Stimulated activated effector memory CD8-positive, alpha-beta T cell treated with anti-CD3 and anti-CD28 coated beads, Interleukin-12 subunit alpha, Interleukin-12 subunit beta, amount 100 ng/mL, for 72 hours (primary cell): ENCODE measurements around the gene ACACA.
A peak's percentile ranks its signal among the peaks of the same experiment; 100 is the strongest.
"Not testable (repeated sequence)": the region's sequence is repeated elsewhere in the genome, so short reads cannot be mapped to it uniquely, and the experiment has no call there.

Source experiments
- ATAC-seq: fragments of 150-1000 bp; cut with Tn5 transposase; 2 replicates; pipeline ENCODE4 v1.10.0; 2021
- DNase-seq, 2 donors: peaks; one replicate each; pipeline ENCODE4 v3.0.0; 2021 to 2022; ENCODE audit warnings: low spot score in 2 of 2
- H3K27ac Mint-ChIP-seq: one replicate; pipeline ENCODE4 v1.8.0; 2022; ENCODE audit warnings: mild to moderate bottlenecking, mixed read lengths
- H3K36me3 Mint-ChIP-seq: one replicate; pipeline ENCODE4 v1.8.0; 2022; ENCODE audit warnings: mild to moderate bottlenecking, mixed read lengths
- H3K4me1 Mint-ChIP-seq: one replicate; pipeline ENCODE4 v1.8.0; 2022; ENCODE audit warnings: mixed read lengths
- H3K4me3 Mint-ChIP-seq: one replicate; pipeline ENCODE4 v1.8.0; 2022; ENCODE audit warnings: mild to moderate bottlenecking, mixed read lengths
- H3K9me3 Mint-ChIP-seq: one replicate; pipeline ENCODE4 v1.8.0; 2022; ENCODE audit warnings: mixed read lengths

The ACACA gene

GRCh38 chr17:37373530-37374159 is 33.0 kb downstream of the ACACA start:
- H3K9me3 Mint-ChIP-seq = no peaks in the 10 kb centered on the region
- no peak overlapping the region for H3K27ac Mint-ChIP-seq
- no peak overlapping the region for H3K4me3 Mint-ChIP-seq
- peak; percentile 94 for ATAC-seq
- peak; percentile 40 to 75 for DNase-seq
- peaks cover 5% of the 10 kb centered on the region for H3K4me1 Mint-ChIP-seq
- H3K36me3 Mint-ChIP-seq = no peaks in the 10 kb centered on the region

DNA sequence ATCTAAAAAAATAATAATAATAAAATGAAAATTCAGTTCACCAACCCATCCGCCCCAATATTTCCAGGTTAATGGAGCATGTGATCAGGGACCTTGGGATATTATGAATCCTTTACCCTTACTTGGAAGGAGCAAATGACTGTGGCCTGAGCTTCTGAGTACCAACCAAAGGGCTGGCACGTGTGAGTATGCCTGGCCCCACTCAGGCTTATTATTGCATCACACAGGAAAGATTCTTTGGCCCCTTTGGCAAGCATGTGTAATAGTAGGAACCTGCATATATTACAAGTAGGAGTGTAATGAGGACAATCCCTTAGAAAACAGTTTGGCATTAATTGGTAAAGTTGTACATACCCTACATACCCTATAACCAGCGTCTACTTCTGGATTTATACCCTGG is 38.1 kb downstream of the ACACA start:
- H3K36me3 Mint-ChIP-seq = no peaks in the 10 kb centered on the region
- ATAC-seq = no peak
- DNase-seq = no peak

DNA sequence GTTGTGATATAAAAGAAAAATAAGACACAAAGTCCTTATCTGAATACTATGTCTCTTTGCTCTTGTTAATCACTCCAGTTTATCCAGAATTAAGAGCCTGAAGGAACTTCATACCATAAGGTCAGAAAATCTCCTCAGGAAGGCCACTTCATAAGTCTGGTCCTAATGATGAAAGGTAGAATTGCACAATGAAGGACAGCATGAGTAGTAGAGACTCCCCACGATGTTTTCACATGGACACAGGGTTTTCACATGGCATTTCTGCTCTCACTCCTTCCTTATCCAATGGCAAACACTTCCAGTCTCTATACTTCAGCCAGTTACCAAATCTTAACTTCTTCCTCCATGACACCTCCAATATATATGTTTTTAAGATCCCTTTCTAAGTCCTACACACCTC is 41.0 kb downstream of the ACACA start:
- H3K36me3 Mint-ChIP-seq = no peaks in the 10 kb centered on the region
- ATAC-seq (no peak), DNase-seq (no peak)
- no peak overlapping the region for H3K27ac Mint-ChIP-seq
- H3K9me3 Mint-ChIP-seq = no peaks in the 10 kb centered on the region
- H3K4me1 Mint-ChIP-seq = no peaks in the 10 kb centered on the region
- no peak overlapping the region for H3K4me3 Mint-ChIP-seq

More for the DNA sequence above, 38.1 kb downstream of the ACACA start:
- H3K27ac Mint-ChIP-seq = no peak overlapping the region
- no peaks in the 10 kb centered on the region for H3K9me3 Mint-ChIP-seq
- no peak overlapping the region for H3K4me3 Mint-ChIP-seq
- peaks cover 5% of the 10 kb centered on the region for H3K4me1 Mint-ChIP-seq

DNA sequence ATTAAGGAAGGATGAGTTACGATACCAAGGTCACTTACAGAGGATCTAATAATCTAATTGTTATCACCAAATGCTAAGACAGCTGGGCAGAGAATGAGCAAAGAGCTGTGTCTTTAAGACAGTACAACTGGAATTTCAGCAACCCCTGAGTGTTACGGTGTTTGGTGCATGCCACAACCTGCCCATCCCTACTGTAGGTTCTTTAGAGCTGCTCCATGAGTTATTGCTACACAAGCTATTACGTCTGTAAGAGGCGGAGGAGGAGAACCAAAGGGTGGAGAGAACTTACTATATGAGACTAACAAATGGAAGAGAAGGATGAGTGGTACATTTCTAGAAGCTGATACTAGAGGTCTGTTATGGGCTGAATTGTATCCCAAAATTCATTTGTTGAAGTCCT is 45.1 kb downstream of the ACACA start:
- Mint-ChIP-seq H3K4me3 (no peak overlapping the region), H3K9me3 (no peaks in the 10 kb centered on the region), H3K36me3 (no peaks in the 10 kb centered on the region), H3K4me1 (peaks cover 28% of the 10 kb centered on the region), H3K27ac (no peak overlapping the region)
- ATAC-seq = no peak
- DNase-seq = no peak

GRCh38 chr17:37360632-37361031 is 46.0 kb downstream of the ACACA start:
- DNase-seq = no peak
- no peak overlapping the region for H3K27ac Mint-ChIP-seq
- H3K36me3 Mint-ChIP-seq = no peaks in the 10 kb centered on the region
- H3K4me1 Mint-ChIP-seq = peaks cover 29% of the 10 kb centered on the region
- no peak overlapping the region for H3K4me3 Mint-ChIP-seq
- no peak for ATAC-seq
- H3K9me3 Mint-ChIP-seq = no peaks in the 10 kb centered on the region

DNA sequence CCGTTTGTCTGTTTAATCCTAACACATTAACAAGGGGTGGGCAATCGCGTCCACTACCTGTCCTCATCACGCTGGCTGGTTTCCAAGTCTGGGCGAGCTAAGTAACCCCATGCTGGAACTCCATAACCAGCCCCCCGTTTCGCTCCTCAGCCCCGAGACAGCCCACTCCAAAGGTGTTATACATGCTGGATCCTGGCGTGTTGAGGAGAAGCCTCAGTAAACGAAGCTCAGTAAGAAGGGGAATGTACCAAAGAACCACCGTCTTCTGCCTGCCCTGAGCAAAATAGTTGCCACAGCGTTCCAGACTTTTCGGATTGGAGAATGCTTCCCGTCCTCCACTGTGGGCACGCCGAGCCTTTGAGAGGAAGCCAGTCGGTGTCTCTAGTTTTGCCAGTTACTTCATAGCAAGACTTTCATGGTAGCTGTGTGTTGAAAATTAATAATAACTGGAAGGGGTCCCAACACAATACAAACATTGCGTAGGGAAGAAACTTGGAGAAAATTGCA is 46.9 kb downstream of the ACACA start:
- Mint-ChIP-seq H3K4me1 (peaks cover 29% of the 10 kb centered on the region), H3K9me3 (no peaks in the 10 kb centered on the region), H3K27ac (no peak overlapping the region), H3K4me3 (peak overlapping the region; percentile 88), H3K36me3 (peaks cover 5% of the 10 kb centered on the region)
- ATAC-seq (no peak), DNase-seq (no peak)

DNA sequence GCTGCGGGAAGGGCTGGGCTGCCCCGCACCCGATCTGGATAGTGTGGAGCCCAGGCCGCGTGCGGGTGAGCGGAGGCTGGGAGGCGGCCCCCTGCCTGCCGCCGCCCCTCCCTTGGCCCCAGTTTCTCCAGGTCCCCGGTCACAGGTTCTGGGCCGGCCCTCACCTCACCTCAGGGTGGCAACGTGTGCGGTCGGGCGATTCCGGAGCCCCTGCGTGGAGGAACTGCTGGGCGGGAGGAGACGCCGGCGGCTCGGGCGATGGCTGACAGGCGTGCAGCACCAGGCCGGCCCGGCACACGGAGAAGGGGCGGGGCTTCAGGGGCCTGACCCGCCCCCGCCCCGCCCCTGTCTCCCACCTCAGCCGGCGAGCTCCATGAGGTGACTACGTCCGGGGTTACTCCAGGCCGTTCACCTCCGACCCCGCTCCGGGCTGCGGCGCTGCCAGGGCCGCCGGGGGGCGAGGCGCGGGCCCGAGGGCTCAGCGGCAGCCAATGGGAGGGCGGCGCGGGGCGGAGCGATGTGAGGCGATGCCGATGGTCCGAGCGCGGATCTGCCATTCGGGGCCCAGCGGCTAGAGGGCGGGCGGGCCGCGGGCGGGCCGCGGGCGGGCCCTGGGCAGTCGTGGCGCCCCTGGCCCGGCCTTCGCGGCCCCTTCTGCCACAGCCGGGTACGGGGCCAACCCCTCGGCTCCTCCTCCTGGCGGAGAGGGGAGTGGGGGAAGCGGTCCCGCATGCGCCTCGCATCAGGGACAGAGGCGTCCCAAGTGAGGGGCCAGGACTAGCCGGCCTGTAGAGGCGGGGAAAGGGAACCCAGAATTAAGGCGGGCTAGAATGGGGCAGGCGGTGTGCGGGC is 47.6 kb downstream of the ACACA start:
- Mint-ChIP-seq H3K36me3 (peaks cover 10% of the 10 kb centered on the region), H3K27ac (peak overlapping the region; percentile 87)
- peak; percentile 87 to 95 for DNase-seq

DNA sequence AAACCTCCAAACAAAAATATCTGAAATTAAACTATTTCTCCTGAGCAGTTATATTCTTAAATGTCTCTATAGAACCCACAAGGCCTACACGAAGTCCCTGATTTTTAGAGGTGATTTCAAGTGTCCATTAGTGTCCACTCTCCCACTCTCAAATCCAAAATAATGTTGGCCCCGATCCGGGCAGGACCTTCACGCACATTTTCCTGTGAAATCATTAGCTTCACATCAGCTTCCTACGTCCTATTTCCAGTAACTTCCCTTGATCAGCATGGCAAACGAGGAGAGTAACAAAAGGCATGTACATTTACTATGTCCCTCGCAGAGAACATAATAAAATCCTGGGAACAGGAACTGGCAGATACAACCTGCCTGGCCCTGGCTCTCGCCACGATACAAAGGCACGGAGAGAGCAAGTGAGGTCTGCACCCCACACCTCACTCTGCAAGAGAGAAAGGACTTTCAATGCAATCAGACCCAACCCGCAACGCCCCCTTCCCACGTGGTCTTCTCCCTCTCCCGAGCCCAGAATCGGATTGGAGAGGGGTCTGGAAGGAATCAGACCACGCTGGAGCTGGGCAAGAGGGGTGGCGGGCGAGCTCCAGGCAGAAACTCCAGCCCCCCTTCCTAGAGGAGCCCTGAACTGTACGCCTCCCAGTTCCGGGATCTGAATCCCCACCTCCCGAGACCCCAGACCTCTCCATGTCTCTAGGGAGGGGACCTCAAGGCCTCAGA is 48.4 kb downstream of the ACACA start:
- ATAC-seq (peak; percentile 12), DNase-seq (peak in 1 of 2 donors; percentile 69)
- Mint-ChIP-seq H3K27ac (peak overlapping the region; percentile 87), H3K4me3 (peak overlapping the region; percentile 88), H3K9me3 (no peaks in the 10 kb centered on the region), H3K36me3 (peaks cover 18% of the 10 kb centered on the region), H3K4me1 (peaks cover 29% of the 10 kb centered on the region)

More for the DNA sequence above, 47.6 kb downstream of the ACACA start:
- peak; percentile 98 for ATAC-seq
- peaks cover 29% of the 10 kb centered on the region for H3K4me1 Mint-ChIP-seq
- no peaks in the 10 kb centered on the region for H3K9me3 Mint-ChIP-seq
- peak overlapping the region; percentile 88 for H3K4me3 Mint-ChIP-seq

DNA sequence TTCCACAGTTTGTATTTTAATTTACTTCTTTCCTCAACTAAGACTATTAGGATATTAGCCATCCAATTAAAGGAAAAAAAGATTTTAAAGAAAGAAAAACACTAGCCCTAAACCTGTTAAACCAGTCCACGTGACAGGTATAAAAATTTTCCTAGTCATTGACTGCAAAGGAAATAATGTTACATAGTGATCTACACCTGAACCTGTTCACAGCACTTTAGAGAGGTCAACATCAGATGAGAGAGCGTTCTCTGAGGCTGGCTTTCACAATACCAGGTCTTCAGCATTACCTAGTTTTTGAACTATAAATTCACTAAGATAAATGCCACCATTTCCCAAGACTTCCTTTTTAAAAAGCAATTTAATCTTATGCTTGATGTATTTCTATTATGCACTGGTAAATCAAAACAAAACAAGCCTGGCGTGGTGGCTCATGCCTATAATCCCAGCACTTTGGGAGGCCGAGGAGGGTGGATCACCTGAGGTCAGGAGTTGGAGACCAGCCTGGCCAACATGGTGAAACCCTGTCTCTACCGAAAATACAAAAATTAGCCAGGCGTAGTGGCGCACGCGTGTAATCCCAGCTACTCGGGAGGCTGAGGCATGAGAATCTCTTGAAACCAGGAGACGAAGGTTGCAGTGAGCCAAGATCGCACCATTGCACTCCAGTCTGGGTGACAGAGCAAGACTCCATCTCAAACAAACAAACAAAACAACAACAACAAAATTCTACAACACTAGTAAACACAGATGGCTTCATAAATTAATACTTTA is 49.7 kb downstream of the ACACA start:
- not testable (repeated sequence) for H3K27ac Mint-ChIP-seq, DNase-seq, ATAC-seq, H3K9me3 Mint-ChIP-seq
- H3K36me3 Mint-ChIP-seq = peaks cover 28% of the 10 kb centered on the region
- H3K4me3 Mint-ChIP-seq = peak overlapping the region; percentile 88
- peaks cover 29% of the 10 kb centered on the region for H3K4me1 Mint-ChIP-seq

GRCh38 chr17:37346863-37347402 is 59.7 kb downstream of the ACACA start:
- DNase-seq, ATAC-seq, H3K4me3 Mint-ChIP-seq, H3K27ac Mint-ChIP-seq, H3K9me3 Mint-ChIP-seq, H3K36me3 Mint-ChIP-seq: not testable (repeated sequence)
- peaks cover 28% of the 10 kb centered on the region for H3K4me1 Mint-ChIP-seq

GRCh38 chr17:37344519-37344918 is 62.1 kb downstream of the ACACA start:
- Mint-ChIP-seq H3K27ac (peak overlapping the region; percentile 49), H3K9me3 (no peaks in the 10 kb centered on the region), H3K4me1 (peaks cover 28% of the 10 kb centered on the region), H3K36me3 (no peaks in the 10 kb centered on the region), H3K4me3 (peak overlapping the region; percentile 25)
- ATAC-seq (peak; percentile 93), DNase-seq (no peak)

DNA sequence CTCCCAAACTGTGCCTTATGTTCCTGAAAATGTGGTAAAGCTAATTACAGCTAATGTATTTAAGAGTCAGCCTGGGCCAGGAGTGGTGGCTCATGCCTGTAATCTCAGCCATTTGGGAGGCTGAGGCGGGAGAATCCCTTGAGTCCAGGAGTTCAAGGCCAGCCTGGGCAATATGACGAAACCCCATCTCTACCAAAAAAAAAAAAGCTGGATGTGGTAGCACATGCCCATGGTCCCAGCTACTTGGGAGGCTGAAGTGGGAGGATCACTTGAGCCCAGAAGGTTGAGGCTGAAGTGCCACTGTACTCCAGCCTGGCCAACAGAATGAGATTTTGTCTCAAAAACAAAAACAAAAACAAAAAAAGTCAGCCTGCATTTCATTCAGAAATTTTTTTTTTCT is 64.0 kb downstream of the ACACA start:
- no peak overlapping the region for H3K4me3 Mint-ChIP-seq
- no peak overlapping the region for H3K27ac Mint-ChIP-seq
- H3K36me3 Mint-ChIP-seq = peaks cover 14% of the 10 kb centered on the region
- ATAC-seq (no peak), DNase-seq (no peak)
- H3K4me1 Mint-ChIP-seq = peaks cover 28% of the 10 kb centered on the region
- H3K9me3 Mint-ChIP-seq = no peaks in the 10 kb centered on the region

DNA sequence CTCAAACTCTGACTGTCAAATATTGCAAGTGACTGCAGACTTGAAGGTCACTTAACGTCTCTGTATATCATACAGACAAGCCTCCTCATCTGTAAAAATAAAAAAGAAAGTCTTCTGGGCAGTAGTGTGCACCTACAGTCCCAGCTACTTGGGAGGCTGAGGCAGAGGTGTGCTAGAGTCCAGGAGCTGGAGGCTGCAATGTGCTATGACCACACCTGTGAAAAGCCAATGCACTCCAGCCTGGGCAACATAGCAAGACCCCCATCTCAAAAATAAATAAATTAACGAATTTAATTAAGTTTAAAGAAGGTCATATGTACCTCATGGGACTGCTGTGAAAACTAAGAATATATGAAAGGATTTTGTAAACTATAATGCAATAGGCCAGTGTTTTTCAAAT is 65.8 kb downstream of the ACACA start:
- DNase-seq (no peak), ATAC-seq (no peak)
- Mint-ChIP-seq H3K9me3 (no peaks in the 10 kb centered on the region), H3K4me1 (peaks cover 17% of the 10 kb centered on the region), H3K27ac (no peak overlapping the region), H3K4me3 (no peak overlapping the region), H3K36me3 (peaks cover 29% of the 10 kb centered on the region)

GRCh38 chr17:37339321-37339720 is 67.3 kb downstream of the ACACA start:
- peaks cover 35% of the 10 kb centered on the region for H3K36me3 Mint-ChIP-seq
- ATAC-seq (no peak), DNase-seq (no peak)
- H3K9me3 Mint-ChIP-seq = no peaks in the 10 kb centered on the region
- H3K4me3 Mint-ChIP-seq = no peak overlapping the region
- H3K27ac Mint-ChIP-seq = no peak overlapping the region
- peaks cover 10% of the 10 kb centered on the region for H3K4me1 Mint-ChIP-seq
